ENCODE data around the gene PSMB5. TPM values are rescaled to one million over a fixed set of nuclear protein-coding genes. Genes with fewer than 3 reads are reported as not detected.

The PSMB5 gene
- total and polyA plus RNA-seq, 2 of the 13 experiments (the other 11 are each of a cell fraction or from before 2014, with no cell fraction given): 705 to 871 TPM

GRCh38 chr14:22986508-22987054 lies 48.1 kb downstream of the PSMB5 start (continued):
- TF ChIP-seq, protein P1, sequence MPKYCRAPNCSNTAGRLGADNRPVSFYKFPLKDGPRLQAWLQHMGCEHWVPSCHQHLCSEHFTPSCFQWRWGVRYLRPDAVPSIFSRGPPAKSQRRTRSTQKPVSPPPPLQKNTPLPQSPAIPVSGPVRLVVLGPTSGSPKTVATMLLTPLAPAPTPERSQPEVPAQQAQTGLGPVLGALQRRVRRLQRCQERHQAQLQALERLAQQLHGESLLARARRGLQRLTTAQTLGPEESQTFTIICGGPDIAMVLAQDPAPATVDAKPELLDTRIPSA (CRISPR knock-in tag; IDR thresholded peaks at IDR 0.05; ENCODE audit: borderline replicate concordance): no peak
- TF ChIP-seq GTF3A (CRISPR knock-in tag; conservative IDR thresholded peaks at IDR 0.05) (no peak), ZNF788 (CRISPR knock-in tag; IDR thresholded peaks at IDR 0.05; ENCODE audit: borderline replicate concordance) (no peak; the same call in 1 of the 2 replicates), SRSF4 (IDR thresholded peaks at IDR 0.05; ENCODE audit: low read depth, low read length, poor library complexity, severe bottlenecking) (no peak), KLF16 (CRISPR knock-in tag; IDR thresholded peaks at IDR 0.05) (no peak; a peak in 1 of 4 replicates), ZNF549 (CRISPR knock-in tag; IDR thresholded peaks at IDR 0.05) (no peak), ZNF644 (CRISPR knock-in tag; IDR thresholded peaks at IDR 0.05; ENCODE audit: low read depth) (no peak), DMAP1 (CRISPR knock-in tag; IDR thresholded peaks at IDR 0.05) (no peak), ZNF253 (CRISPR knock-in tag; IDR thresholded peaks at IDR 0.05; ENCODE audit: borderline replicate concordance) (no peak), ZNF326 (CRISPR knock-in tag; IDR thresholded peaks at IDR 0.05; ENCODE audit: borderline replicate concordance) (no peak), NFYC (CRISPR knock-in tag; IDR thresholded peaks at IDR 0.05) (no peak), CBFB (CRISPR knock-in tag; IDR thresholded peaks at IDR 0.05) (0 out of 2 replicates have a peak, but pooled peaks have one; percentile 35), NCOA5 (CRISPR knock-in tag; IDR thresholded peaks at IDR 0.05) (no peak), FOXO1 (CRISPR knock-in tag; IDR thresholded peaks at IDR 0.05) (0 out of 2 replicates have a peak, but pooled peaks have one; percentile 59), TAF1 (CRISPR knock-in tag; IDR thresholded peaks at IDR 0.05) (no peak), TBL1XR1 (IDR thresholded peaks at IDR 0.05; ENCODE audit: borderline replicate concordance, low read length, partially characterized antibody) (peak; percentile 27), KLF9 (CRISPR knock-in tag; IDR thresholded peaks at IDR 0.05; ENCODE audit: low read depth) (peak; percentile 70; the same call in 1 of the 2 replicates), ZNF883 (CRISPR knock-in tag; IDR thresholded peaks at IDR 0.05; ENCODE audit: not compliant biosample characterization) (no peak), SPEN (CRISPR knock-in tag; IDR thresholded peaks at IDR 0.05; ENCODE audit: low read depth) (no peak; the same call in 1 of the 2 replicates), U2AF2 (IDR thresholded peaks at IDR 0.05; ENCODE audit: low read depth, low read length) (no peak), MAFG (CRISPR knock-in tag; IDR thresholded peaks at IDR 0.05) (no peak), PPARG (CRISPR knock-in tag; conservative IDR thresholded peaks at IDR 0.05) (no peak; the same call in 1 of the 2 replicates), HMG20B (CRISPR knock-in tag; conservative IDR thresholded peaks at IDR 0.05) (no peak), ZFX (CRISPR knock-in tag; IDR thresholded peaks at IDR 0.05; ENCODE audit: low read depth) (peak; percentile 33; the same call in 1 of the 2 replicates), TEAD2 (CRISPR knock-in tag; IDR thresholded peaks at IDR 0.05) (no peak), SRF (IDR thresholded peaks at IDR 0.05; ENCODE audit: low read depth, low read length) (no peak)
- TF ChIP-seq, protein P2, sequence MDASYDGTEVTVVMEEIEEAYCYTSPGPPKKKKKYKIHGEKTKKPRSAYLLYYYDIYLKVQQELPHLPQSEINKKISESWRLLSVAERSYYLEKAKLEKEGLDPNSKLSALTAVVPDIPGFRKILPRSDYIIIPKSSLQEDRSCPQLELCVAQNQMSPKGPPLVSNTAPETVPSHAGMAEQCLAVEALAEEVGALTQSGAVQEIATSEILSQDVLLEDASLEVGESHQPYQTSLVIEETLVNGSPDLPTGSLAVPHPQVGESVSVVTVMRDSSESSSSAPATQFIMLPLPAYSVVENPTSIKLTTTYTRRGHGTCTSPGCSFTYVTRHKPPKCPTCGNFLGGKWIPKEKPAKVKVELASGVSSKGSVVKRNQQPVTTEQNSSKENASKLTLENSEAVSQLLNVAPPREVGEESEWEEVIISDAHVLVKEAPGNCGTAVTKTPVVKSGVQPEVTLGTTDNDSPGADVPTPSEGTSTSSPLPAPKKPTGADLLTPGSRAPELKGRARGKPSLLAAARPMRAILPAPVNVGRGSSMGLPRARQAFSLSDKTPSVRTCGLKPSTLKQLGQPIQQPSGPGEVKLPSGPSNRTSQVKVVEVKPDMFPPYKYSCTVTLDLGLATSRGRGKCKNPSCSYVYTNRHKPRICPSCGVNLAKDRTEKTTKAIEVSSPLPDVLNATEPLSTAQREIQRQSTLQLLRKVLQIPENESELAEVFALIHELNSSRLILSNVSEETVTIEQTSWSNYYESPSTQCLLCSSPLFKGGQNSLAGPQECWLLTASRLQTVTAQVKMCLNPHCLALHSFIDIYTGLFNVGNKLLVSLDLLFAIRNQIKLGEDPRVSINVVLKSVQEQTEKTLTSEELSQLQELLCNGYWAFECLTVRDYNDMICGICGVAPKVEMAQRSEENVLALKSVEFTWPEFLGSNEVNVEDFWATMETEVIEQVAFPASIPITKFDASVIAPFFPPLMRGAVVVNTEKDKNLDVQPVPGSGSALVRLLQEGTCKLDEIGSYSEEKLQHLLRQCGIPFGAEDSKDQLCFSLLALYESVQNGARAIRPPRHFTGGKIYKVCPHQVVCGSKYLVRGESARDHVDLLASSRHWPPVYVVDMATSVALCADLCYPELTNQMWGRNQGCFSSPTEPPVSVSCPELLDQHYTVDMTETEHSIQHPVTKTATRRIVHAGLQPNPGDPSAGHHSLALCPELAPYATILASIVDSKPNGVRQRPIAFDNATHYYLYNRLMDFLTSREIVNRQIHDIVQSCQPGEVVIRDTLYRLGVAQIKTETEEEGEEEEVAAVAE (CRISPR knock-in tag; IDR thresholded peaks at IDR 0.05; ENCODE audit: borderline replicate concordance): peak; percentile 91; the same call in 1 of the 2 replicates
- TF ChIP-seq, protein P3, sequence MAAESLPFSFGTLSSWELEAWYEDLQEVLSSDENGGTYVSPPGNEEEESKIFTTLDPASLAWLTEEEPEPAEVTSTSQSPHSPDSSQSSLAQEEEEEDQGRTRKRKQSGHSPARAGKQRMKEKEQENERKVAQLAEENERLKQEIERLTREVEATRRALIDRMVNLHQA (CRISPR knock-in tag; IDR thresholded peaks at IDR 0.05): no peak
